GM19395 (cell line): ENCODE data around the gene TES.
A peak's percentile ranks its signal among the peaks of the same experiment; 100 is the strongest.
"Not testable (repeated sequence)": the region's sequence is repeated elsewhere in the genome, so short reads cannot be mapped to it uniquely, and the experiment has no call there.

ENCODE experiments used
- ATAC-seq: cut with Tn5 transposase; IDR thresholded peaks from one replicate; pipeline ENCODE4 v1.9.1; 2021; ENCODE audit warnings: mild to moderate bottlenecking, moderate library complexity; ENCODE audit not compliant: unreplicated experiment

TES gene

GRCh38 chr7:116277070-116277469 is 66.7 kb downstream of the TES start:
- no peak for ATAC-seq

- ATAC-seq, result no peak
Observed at GRCh38 chr7:116279217-116279616, 68.9 kb downstream of the TES start.

GRCh38 chr7:116280803-116281202 is 70.5 kb downstream of the TES start:
- no peak for ATAC-seq

- ATAC-seq, result no peak
Observed at GRCh38 chr7:116283595-116284204, 73.4 kb downstream of the TES start.

GRCh38 chr7:116284390-116284789 is 74.1 kb downstream of the TES start:
- ATAC-seq, result no peak

GRCh38 chr7:116285252-116285651 is 74.9 kb downstream of the TES start:
- no peak for ATAC-seq

GRCh38 chr7:116290740-116291139 is 80.4 kb downstream of the TES start:
- no peak for ATAC-seq

- no peak for ATAC-seq
Observed at GRCh38 chr7:116291937-116292336, 81.6 kb downstream of the TES start.

GRCh38 chr7:116292381-116292780 is 82.0 kb downstream of the TES start:
- ATAC-seq, result no peak

- ATAC-seq, result no peak
Observed at GRCh38 chr7:116293139-116293538, 82.8 kb downstream of the TES start.

- ATAC-seq, result no peak
Observed at GRCh38 chr7:116293633-116294032, 83.3 kb downstream of the TES start.

- not testable (repeated sequence) for ATAC-seq
Observed at GRCh38 chr7:116295903-116296302, 85.6 kb downstream of the TES start.

- no peak for ATAC-seq
Observed at GRCh38 chr7:116298055-116298454, 87.7 kb downstream of the TES start.

- ATAC-seq, result no peak
Observed at GRCh38 chr7:116298576-116298975, 88.2 kb downstream of the TES start.

GRCh38 chr7:116305485-116306408 is 95.4 kb downstream of the TES start:
- ATAC-seq, result no peak

GRCh38 chr7:116306409-116307048 is 96.2 kb downstream of the TES start:
- ATAC-seq, result no peak

GRCh38 chr7:116307253-116307652 is 96.9 kb downstream of the TES start:
- ATAC-seq, result peak; percentile 79
